SK-N-SH (cell line): ENCODE results near the gene PLAGL1. TPM values are rescaled to one million over a fixed set of nuclear protein-coding genes. Genes with fewer than 3 reads are reported as not detected.

ENCODE experiments used
- CTCF ChIA-PET: fragments of 300-600, 350-600 bp; formaldehyde crosslinking; extraction: SDS; loops from one replicate; lab custom pipeline; 2021; lab: Yijun Ruan, JAX
- POLR2A ChIA-PET: fragments of 350-600 bp; sonication (Branson Sonifier 250); formaldehyde crosslinking; extraction: SDS; loops from one replicate; lab custom pipeline; 2020; ENCODE audit warnings: antibody characterized with exemption, inconsistent platforms; lab: Yijun Ruan, JAX
- DNase-seq: peaks from one replicate; pipeline ENCODE4 v3.0.0; 2012
- H2AFZ ChIP-seq: fragments of 200-600 bp; sonication (generic); 2 replicates; pipeline ENCODE4 v1.8.1; 2016; ENCODE audit warnings: antibody characterized with exemption, mild to moderate bottlenecking, low read depth
- H3F3A ChIP-seq: fragments of 200-600 bp; sonication (generic); replicated peaks from 2 replicates; pipeline ENCODE3; 2016; ENCODE audit warnings: antibody characterized with exemption, mild to moderate bottlenecking; ENCODE audit not compliant: insufficient read depth
- H3K27ac ChIP-seq, 2 experiments: fragments of 200-500 bp in 1 of 2; fragments of 200-600 bp in 1 of 2; sonication (Bioruptor generic) in 1 of 2; sonication (generic), shearing (Covaris generic) in 1 of 2; 2 replicates each; pipeline versions ENCODE4 v1.5.1 to v1.6.1; 2014 to 2016; ENCODE audit warnings: low read depth in 2 of 2, inconsistent platforms in 1 of 2, low read length in 1 of 2, mild to moderate bottlenecking in 1 of 2, mixed read lengths in 1 of 2
- H3K27me3 ChIP-seq: fragments of 200-600 bp; sonication (generic), shearing (Covaris generic); 2 replicates; pipeline ENCODE4 v1.6.1; 2016; ENCODE audit warnings: mixed run types; ENCODE audit not compliant: insufficient read depth
- H3K36me3 ChIP-seq, 2 experiments: fragments of 200-500 bp in 1 of 2; fragments of 200-600 bp in 1 of 2; sonication (Bioruptor generic) in 1 of 2; sonication (generic) in 1 of 2; replicated peaks in 1 of 2; 2 replicates each; pipeline versions ENCODE3 to v1.5.1; 2014 to 2016; ENCODE audit warnings: low read length in 1 of 2, mild to moderate bottlenecking in 1 of 2; ENCODE audit not compliant: insufficient read depth in 2 of 2, control insufficient read depth in 1 of 2
- H3K4me1 ChIP-seq, 2 experiments: fragments of 200-500 bp in 1 of 2; fragments of 200-600 bp in 1 of 2; sonication (Bioruptor generic) in 1 of 2; sonication (generic), shearing (Covaris generic) in 1 of 2; 2 replicates each; pipeline versions ENCODE4 v1.5.1 to v1.6.1; 2014 to 2016; ENCODE audit warnings: low read depth in 1 of 2, low read length in 1 of 2, mixed run types in 1 of 2; ENCODE audit not compliant: insufficient read depth in 2 of 2, control insufficient read depth in 1 of 2
- H3K4me2 ChIP-seq: fragments of 200-600 bp; sonication (generic), shearing (Covaris generic); 2 replicates; pipeline ENCODE4 v1.6.1; 2017; ENCODE audit warnings: mixed run types
- H3K4me3 ChIP-seq, 2 experiments: fragments of 200-500 bp in 1 of 2; fragments of 200-600 bp in 1 of 2; sonication (Bioruptor generic) in 1 of 2; sonication (generic), shearing (Covaris generic) in 1 of 2; 2 replicates each; pipeline versions ENCODE4 v1.5.1 to v1.8.1; 2014 to 2016; ENCODE audit warnings: low read depth in 2 of 2, inconsistent platforms in 1 of 2, low read length in 1 of 2, mild to moderate bottlenecking in 1 of 2, mixed read lengths in 1 of 2, moderate library complexity in 1 of 2
- H3K79me2 ChIP-seq: fragments of 200-600 bp; sonication (generic); 2 replicates; pipeline ENCODE4 v1.8.1; 2017; ENCODE audit warnings: mild to moderate bottlenecking; ENCODE audit not compliant: insufficient read depth
- H3K9ac ChIP-seq: fragments of 200-600 bp; sonication (generic); 2 replicates; pipeline ENCODE4 v1.6.1; 2017; ENCODE audit warnings: mixed run types
- H3K9me2 ChIP-seq: fragments of 200-600 bp; sonication (generic); 2 replicates; pipeline ENCODE4 v1.6.1; 2017; ENCODE audit warnings: mixed run types
- H3K9me3 ChIP-seq: fragments of 200-600 bp; sonication (generic); 2 replicates; pipeline ENCODE4 v1.6.1; 2017; ENCODE audit warnings: mixed run types, mild to moderate bottlenecking, moderate library complexity
- H4K20me1 ChIP-seq: fragments of 200-600 bp; sonication (generic); 2 replicates; pipeline ENCODE4 v1.6.1; 2017; ENCODE audit warnings: mild to moderate bottlenecking, mixed run types; ENCODE audit not compliant: insufficient read depth
- EZH2phosphoT487 ChIP-seq: fragments of 200-600 bp; sonication (generic); IDR thresholded peaks from 2 replicates; pipeline ENCODE4 v1.6.1; 2017; ENCODE audit warnings: low read depth, mixed run types, mild to moderate bottlenecking, antibody characterized with exemption, moderate library complexity, borderline replicate concordance
- FOXJ3 ChIP-seq: sonication (generic); formaldehyde crosslinking; IDR thresholded peaks from 2 replicates; pipeline ENCODE4 v1.5.1; 2020; ENCODE audit warnings: mild to moderate bottlenecking, missing genetic modification reagents
- FOXM1 ChIP-seq: IDR thresholded peaks from 2 replicates; pipeline ENCODE4 v1.4.0; 2012; ENCODE audit warnings: low read depth, mild to moderate bottlenecking
- IRF3 ChIP-seq: fragments of 150-350 bp; IDR thresholded peaks from 2 replicates; pipeline ENCODE4 v1.6.1; 2016; ENCODE audit warnings: mild to moderate bottlenecking, low read depth, low read length
- JUND ChIP-seq: IDR thresholded peaks from 2 replicates; pipeline ENCODE4 v1.4.0; 2012
- MAX ChIP-seq: IDR thresholded peaks from 2 replicates; pipeline ENCODE4 v1.4.0; 2012; ENCODE audit warnings: low read depth
- NFIC ChIP-seq: IDR thresholded peaks from 2 replicates; pipeline ENCODE4 v1.4.0; 2012; ENCODE audit warnings: borderline replicate concordance
- PBX3 ChIP-seq: IDR thresholded peaks from 2 replicates; pipeline ENCODE4; 2012
- RCOR1 ChIP-seq: fragments of 150-350 bp; IDR thresholded peaks from 2 replicates; pipeline ENCODE4 v1.6.1; 2017; ENCODE audit warnings: antibody characterized with exemption, low read length
- REST ChIP-seq: IDR thresholded peaks from 2 replicates; pipeline ENCODE4 v1.6.1; 2012; ENCODE audit warnings: mild to moderate bottlenecking, low read depth, low read length, moderate library complexity
- SMC3 ChIP-seq: IDR thresholded peaks from 2 replicates; pipeline ENCODE4 v1.6.1; 2012; ENCODE audit warnings: low read depth, low read length, improper control_type of control experiment
- TCF12 ChIP-seq: IDR thresholded peaks from 2 replicates; pipeline ENCODE4 v1.4.0; 2012
- ZBTB33 ChIP-seq: IDR thresholded peaks from 2 replicates; pipeline ENCODE4 v1.4.0; 2012; ENCODE audit warnings: low read depth, borderline replicate concordance
- WGBS: methylation state at CpG from one replicate; pipeline ENCODE4 v1.1.6; 2017; ENCODE audit warnings: low lambda C conversion rate; 5-methylcytosine and 5-hydroxymethylcytosine counted together
- polyA plus RNA-seq, 3 experiments: library from polyadenylated mRNA; depleted of rRNA; stranded (reverse); fragments of >200 nt; gene quantifications; 2 replicates each; pipeline ENCODE4 v1.2.3, GENCODE V29; 2012

The PLAGL1 gene
- polyA plus RNA-seq, 1 of the 3 experiments (the other 2 are of a cell fraction), result 25.8 TPM

GRCh38 chr6:143993965-143994646 lies 14.0 kb downstream of the PLAGL1 start:
- Histone ChIP-seq H3K4me3 (no peak overlapping the region), H3K4me1 (no peaks in the 10 kb centered on the region), H3F3A (no peaks in the 10 kb centered on the region), H3K4me2 (no peak overlapping the region), H4K20me1 (no peaks in the 10 kb centered on the region), H3K27me3 (no peaks in the 10 kb centered on the region), H3K79me2 (0 out of 2 replicates have a peak, but pooled peaks cover 3% of the 10 kb centered on the region), H3K9me2 (no peaks in the 10 kb centered on the region), H3K27ac (no peak overlapping the region), H3K36me3 (peaks cover 0 to 3% of the 10 kb centered on the region in 2 experiments), H3K9me3 (no peaks in the 10 kb centered on the region), H2AFZ (no peak overlapping the region), H3K9ac (no peak overlapping the region)
- no peak for DNase-seq
- POLR2A ChIA-PET, result no interaction called here
- TF ChIP-seq FOXM1, result no peak
- TF ChIP-seq IRF3, result no peak
- TF ChIP-seq REST, result no peak
- no peak for TF ChIP-seq MAX
- WGBS, result 50% methylated on average over 7 of the region's 7 CpGs
- CTCF ChIA-PET, result interaction anchor here (1.1 to 1.2 kb wide), 2 partner anchors 15 to 55 kb away, joined by 3 read pairs; no protein-coding TSS in a partner anchor

DNA sequence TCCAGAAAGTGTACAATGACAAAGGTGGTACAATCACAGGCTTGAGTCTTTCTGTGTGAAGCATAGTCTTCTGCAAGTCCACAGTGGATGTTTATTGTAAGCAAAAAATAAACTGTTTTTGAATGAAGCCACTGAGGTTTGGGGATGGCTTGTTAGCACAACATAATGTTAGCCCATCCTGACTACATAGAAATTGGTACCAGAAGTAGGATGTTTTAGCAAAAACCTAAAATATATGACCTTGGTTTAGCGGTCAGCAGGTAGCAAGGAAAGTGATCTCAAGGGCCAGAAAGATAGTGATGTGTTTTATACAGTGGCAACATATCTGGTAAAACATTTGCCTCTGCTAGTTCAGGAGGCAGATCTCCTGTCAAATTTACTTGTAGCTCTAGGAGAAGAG lies 15.8 kb downstream of the PLAGL1 start:
- Histone ChIP-seq H3K36me3 (peaks cover 0 to 3% of the 10 kb centered on the region in 2 experiments), H2AFZ (no peak overlapping the region), H3K27ac (no peak overlapping the region), H3K9ac (no peak overlapping the region), H4K20me1 (no peaks in the 10 kb centered on the region), H3F3A (no peaks in the 10 kb centered on the region), H3K9me2 (no peaks in the 10 kb centered on the region), H3K9me3 (no peaks in the 10 kb centered on the region), H3K4me1 (no peaks in the 10 kb centered on the region), H3K79me2 (0 out of 2 replicates have a peak, but pooled peaks cover 3% of the 10 kb centered on the region), H3K4me2 (no peak overlapping the region), H3K27me3 (no peaks in the 10 kb centered on the region), H3K4me3 (no peak overlapping the region)
- CTCF ChIA-PET, result interaction anchor here (1.6 kb wide), 1 partner anchor 9 kb away, joined by 4 read pairs; no protein-coding TSS in a partner anchor
- POLR2A ChIA-PET, result no interaction called here
- 50% methylated on average over 1 of the region's 1 CpG for WGBS
- DNase-seq, result no peak
- no peak for TF ChIP-seq ZBTB33
- TF ChIP-seq RCOR1, result no peak
- no peak for TF ChIP-seq EZH2phosphoT487
- TF ChIP-seq FOXM1, result no peak
- TF ChIP-seq JUND, result no peak
- TF ChIP-seq NFIC, result no peak
- TF ChIP-seq PBX3, result no peak
- no peak for TF ChIP-seq IRF3
- no peak for TF ChIP-seq SMC3
- TF ChIP-seq TCF12, result no peak
- TF ChIP-seq FOXJ3 (CRISPR knock-in tag), result no peak
